Measurements from ENCODE around the gene KIF16B.

DNA sequence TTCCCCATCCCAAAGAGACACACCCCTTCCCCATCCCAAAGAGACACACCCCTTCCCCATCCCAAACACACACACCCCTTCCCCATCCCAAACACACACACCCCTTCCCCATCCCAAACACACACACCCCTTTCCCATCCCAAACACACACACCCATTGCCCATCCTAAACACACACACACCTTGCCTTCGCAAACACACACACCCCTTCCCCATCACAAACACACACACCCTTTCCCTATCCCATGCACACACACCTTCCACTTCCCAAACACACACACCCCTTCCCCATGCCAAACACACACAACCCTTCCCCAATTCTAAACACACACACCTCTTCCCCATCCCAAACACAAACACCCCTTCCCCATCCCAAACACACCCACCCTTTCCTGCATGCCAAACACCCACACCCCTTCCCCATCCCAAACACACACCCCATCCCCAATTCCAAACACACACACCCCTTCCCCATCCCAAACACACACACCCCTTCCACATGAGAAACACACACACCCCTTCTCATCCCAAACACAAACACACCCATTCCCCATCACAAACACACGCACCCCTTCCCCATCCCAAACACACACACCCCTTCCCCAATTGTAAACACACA is 315.3 kb downstream of the KIF16B start:
- TF ChIP-seq, protein P1, sequence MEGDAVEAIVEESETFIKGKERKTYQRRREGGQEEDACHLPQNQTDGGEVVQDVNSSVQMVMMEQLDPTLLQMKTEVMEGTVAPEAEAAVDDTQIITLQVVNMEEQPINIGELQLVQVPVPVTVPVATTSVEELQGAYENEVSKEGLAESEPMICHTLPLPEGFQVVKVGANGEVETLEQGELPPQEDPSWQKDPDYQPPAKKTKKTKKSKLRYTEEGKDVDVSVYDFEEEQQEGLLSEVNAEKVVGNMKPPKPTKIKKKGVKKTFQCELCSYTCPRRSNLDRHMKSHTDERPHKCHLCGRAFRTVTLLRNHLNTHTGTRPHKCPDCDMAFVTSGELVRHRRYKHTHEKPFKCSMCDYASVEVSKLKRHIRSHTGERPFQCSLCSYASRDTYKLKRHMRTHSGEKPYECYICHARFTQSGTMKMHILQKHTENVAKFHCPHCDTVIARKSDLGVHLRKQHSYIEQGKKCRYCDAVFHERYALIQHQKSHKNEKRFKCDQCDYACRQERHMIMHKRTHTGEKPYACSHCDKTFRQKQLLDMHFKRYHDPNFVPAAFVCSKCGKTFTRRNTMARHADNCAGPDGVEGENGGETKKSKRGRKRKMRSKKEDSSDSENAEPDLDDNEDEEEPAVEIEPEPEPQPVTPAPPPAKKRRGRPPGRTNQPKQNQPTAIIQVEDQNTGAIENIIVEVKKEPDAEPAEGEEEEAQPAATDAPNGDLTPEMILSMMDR (IDR thresholded peaks at IDR 0.05), result no peak
- TF ChIP-seq REST (IDR thresholded peaks at IDR 0.05; ENCODE audit: insufficient read depth in 1 of 2, low read depth in 2 of 2, low read length in 1 of 2) (no peak), POLR2AphosphoS5 (IDR thresholded peaks at IDR 0.05; ENCODE audit: low read depth, low read length) (no peak), SIN3A (IDR thresholded peaks at IDR 0.05; ENCODE audit: borderline replicate concordance, insufficient read depth, low read depth, low read length) (no peak), TCF7L2 (IDR thresholded peaks at IDR 0.05; ENCODE audit: low read depth, low read length) (no peak)
